Measurements from ENCODE around the gene KPTN.

KPTN gene

DNA sequence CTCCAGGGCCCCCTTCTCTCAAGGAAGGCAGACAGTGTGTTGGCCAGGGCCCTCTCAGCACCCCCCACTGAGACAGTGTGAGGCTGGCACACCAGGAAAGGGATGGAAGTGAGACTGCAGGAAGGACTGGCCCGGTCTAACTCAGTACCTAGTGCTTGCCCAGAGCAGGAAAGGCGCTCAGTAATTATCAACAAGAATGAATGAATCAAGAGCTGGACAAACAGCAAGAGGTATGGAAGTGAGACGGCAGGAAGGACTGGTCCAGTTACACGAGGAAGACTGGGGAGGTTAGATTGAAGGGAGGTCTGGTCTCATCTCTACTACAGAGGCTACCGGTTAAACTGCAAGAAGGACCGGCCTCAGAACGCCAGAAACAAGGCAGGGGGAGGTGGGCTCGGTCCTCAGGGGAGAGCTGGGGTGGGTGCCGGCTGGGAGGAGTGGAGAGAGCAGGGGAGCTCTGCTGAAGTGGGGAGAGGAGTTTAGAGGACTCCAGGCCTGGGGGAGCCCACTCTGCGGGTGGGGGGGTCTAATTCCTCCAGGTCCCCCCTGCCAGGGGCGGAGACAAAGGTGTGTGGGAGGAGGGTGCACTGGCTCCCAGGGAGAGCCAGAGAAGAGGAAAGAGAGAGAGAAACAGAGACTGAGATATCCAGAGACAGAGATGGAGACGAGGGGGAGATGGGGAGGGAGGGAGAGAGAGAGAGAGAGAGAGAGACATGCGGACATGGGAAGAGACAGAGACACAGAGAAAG lies 13.4 kb downstream of the KPTN start:
- in situ Hi-C loops (cut with MboI; ENCODE audit: low sequenced_read_pairs): no loop called here

DNA sequence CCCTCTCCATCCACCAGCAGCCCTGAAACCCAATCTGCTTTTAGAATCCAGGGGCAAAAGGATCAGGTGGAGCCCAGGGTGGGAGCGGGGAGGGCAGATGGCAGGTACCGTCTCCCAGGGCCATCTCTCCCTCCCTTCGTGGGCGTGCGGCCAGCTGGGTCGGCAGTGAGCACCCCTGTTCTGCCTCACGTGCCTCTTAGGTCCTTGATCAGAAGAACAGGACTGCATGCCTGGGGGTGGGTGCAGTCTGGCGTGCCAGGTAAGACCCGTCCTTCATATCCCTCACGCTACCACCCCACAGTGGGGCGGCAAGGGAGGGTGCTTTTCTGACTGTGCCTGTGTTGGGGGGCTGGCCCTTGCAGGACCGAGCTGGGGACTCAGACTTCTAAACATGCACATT lies 14.3 kb downstream of the KPTN start:
- in situ Hi-C loops (cut with MboI; ENCODE audit: low sequenced_read_pairs): no loop called here

DNA sequence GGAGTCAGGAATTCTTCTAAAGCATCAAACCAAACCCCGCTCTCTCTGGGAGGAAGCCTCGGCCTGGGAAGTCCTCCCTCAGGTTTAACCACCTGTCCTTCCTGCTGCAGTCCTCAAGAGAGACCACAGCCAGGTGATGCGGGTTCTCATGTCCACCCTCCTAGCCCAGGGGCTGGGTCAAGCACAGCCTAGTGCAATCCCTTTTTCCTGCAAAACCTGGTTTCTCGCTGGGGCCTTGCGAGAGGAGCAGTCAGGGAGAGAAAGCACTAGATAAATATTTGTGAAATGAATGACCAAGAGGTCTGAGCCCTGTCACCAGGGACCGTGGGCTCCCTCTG lies 14.7 kb downstream of the KPTN start:
- in situ Hi-C loops (cut with MboI; ENCODE audit: low sequenced_read_pairs): no loop called here

DNA sequence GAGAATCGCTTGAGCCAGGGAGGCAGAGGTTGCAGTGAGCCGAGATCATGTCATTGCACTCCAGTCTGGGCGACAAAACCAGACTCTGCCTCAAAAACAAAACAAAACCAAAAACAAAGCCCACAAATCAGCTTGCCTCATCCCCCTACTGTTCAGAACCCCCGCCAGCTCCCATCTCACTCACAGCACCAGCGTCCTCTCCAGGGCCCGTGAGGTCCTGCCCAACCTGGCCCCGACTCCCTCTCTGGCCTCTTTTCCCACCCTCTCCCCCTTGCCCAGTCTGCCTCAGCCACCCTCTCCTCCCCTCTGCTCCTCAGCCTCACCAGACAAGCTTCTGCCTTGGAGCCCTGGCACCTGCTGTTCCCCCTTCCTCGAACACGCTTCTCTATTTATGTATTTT lies 16.1 kb downstream of the KPTN start:
- in situ Hi-C loops (cut with MboI; ENCODE audit: low sequenced_read_pairs): no loop called here

DNA sequence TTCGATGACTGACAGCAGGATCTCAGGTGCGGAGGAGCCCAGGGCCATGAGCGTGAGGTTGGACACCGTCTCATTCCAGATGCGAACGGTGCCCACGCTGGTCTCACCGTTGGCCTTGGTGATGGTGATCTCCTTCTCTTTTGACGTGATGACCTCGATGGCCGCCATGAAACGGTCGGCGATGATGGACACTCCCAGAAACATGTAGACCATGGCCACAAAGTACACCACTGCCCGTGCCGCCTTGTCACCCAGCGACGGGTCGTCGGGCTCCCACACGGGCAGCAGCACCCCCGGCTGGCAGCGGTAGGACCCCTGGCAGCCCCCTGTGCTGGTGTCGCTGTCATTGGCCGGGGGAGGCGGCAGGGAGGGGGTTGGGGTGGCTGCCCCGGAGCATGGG lies 18.1 kb downstream of the KPTN start:
- in situ Hi-C loops (cut with MboI; ENCODE audit: low sequenced_read_pairs): no loop called here

DNA sequence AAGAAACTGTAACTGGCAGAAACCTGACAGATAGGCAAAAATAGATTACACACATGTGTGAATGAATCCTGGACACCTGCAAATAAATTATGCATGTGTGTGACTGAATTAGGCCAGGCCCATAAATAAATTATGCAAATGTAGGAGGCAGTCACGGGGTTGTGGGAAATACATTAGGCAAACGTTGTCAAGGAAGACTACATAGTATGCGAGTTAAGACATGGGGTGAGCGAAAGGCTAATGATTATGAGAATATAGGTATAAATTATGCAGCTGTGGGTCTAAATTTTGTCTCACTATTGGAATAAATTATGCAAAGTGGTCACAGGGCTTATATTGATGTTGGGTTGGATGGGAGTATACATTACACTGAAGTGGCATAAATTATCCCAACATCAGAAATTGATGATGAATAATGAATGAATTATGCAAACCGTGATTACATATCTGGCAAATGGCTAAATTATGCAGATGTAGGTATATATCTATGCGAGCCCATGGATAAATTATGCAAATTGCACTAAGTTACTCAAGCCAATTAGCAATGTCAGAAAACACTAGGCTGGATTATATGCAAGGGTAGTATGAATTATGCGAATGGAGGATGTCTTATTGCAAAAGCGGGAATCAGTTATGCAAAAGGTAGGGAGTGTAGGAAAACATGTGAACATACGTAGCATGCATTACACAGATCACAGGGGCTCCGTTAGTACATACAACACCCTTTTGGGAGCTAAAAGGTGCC lies 19.2 kb downstream of the KPTN start:
- in situ Hi-C loops (cut with MboI; ENCODE audit: low sequenced_read_pairs): no loop called here

DNA sequence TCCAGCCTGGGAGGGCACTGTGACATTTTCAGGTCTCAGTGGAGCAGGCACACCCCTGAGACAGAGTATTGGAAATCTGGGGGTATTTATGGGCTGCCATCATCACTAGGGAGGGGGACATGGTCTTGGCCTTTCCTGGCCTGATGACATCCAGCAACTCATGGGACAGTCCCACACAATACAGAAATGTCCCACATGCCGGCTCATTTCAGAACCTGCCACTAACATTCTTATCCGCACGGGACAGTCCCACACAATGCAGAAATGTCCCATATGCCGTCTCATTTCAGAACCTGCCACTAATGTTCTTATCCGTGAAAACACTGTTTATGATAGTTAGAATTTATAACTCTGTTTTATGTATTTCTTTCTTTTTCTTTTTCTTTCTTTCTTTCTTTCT lies 22.1 kb downstream of the KPTN start:
- in situ Hi-C loops (cut with MboI; ENCODE audit: low sequenced_read_pairs): no loop called here

DNA sequence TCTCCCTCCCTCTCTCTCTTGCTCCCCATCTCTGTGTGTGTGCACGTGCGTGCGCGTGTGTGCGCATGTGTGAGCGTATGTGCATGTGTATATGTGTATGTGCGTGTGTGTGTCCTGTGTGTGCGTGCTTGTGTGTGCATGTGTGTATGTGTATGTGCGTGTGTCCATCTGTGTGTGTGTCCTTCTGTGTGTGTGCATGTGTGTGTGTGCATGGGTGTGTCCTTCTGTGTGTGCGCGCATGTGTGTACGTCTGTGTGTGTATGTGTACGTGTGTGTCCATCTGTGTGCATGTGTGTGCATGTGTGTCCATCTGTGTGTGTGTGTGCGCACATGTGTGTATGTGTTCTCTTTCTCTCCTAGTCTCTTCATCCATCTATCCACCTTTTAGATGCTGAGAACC lies 24.5 kb downstream of the KPTN start:
- in situ Hi-C loops (cut with MboI; ENCODE audit: low sequenced_read_pairs): no loop called here

DNA sequence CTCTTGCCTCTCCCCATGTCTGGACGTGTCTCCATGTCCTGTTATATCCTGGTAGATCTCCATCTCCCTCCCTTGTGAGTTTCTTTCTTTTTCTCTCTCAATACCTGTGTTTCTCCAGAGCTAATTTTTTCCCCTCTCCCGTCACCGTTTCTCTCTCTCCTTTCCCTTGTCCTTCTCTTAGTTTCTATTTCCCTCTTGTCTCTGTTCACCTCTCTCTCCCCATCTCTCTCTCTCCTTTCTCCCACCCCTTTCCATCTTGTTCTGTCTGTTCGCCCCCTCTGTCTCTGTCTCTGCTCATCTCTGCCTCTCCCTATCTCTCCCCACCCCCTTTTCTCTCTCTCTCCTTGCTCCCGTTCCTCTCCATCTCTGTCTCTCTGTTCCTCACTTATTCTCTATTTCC lies 25.3 kb downstream of the KPTN start:
- in situ Hi-C loops (cut with MboI; ENCODE audit: low sequenced_read_pairs): no loop called here

DNA sequence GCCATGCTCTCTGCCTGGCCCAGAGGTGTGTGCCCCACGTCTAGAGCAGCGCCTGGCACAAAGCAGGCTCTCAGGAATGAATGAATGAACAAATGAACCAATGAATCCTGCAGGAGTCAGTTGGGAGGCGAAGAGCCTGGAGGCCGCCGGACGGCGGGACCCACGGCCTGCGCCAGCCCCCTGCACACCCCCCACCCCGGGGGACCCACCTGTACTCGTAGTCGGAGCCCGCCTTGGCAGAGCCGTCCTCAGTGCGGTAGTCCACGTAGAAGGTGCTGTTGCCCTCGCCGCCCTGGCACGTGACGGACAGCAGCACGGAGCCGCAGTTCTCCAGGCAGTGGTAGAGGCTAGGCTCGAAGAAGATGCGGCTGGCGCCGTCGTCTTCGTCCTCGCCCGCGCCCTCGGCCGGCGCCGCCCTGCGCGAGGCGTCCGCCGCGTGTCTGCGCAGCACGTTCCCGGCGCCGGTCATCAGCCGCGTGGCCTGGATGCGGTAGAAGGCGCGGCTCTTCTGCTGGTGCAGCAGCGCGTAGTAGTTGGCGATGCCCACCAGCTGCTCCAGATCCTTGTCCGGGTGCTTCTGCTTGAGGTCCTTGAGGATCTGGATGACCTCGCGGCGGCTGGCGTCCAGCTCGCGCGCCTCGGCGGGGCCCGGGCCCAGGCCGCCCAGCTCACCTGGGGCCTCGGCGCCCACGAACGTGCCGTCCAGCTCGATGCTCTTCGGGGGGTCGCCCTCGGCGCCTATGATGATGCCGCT lies 27.1 kb downstream of the KPTN start:
- in situ Hi-C loops (cut with MboI; ENCODE audit: low sequenced_read_pairs): no loop called here

DNA sequence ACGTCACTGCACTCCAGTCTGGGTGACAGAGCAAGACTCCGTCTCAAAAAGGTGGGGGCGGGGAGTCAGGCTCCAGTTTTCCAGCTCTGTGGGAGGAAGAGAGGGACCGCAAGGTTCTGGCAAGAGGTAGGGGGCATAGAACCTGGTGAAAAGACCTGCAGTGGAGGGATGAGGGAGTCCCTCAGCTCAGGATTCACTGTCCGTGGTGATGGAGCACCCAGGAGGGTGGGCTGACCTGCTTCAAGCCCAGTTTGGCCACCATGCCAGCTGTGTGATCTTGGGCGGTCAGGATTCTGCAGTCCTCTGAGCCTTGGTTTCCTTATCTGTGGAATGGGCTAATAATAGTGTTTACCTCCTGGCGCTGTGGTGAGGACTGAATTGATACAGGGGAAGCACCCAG lies 33.5 kb downstream of the KPTN start:
- in situ Hi-C loops (cut with MboI; ENCODE audit: low sequenced_read_pairs): no loop called here

DNA sequence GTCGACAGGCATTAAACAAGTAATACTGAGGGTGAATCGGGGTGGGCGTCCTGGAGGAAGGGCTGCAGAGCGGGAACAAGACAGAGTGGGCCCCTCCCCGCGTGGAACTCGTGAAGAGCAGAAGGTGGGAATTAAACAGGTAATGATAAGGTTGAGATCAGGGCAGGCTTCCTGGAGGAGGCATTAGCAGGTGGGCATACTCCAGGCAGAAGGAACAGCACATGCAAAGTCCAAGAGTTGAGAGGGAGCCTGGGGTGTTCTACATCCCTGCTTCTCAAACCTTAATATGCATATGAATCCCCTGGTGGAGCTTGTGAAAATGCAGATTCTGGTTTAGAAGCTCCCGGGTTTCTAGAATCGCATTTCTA lies 35.7 kb downstream of the KPTN start:
- in situ Hi-C loops (cut with MboI; ENCODE audit: low sequenced_read_pairs): no loop called here

DNA sequence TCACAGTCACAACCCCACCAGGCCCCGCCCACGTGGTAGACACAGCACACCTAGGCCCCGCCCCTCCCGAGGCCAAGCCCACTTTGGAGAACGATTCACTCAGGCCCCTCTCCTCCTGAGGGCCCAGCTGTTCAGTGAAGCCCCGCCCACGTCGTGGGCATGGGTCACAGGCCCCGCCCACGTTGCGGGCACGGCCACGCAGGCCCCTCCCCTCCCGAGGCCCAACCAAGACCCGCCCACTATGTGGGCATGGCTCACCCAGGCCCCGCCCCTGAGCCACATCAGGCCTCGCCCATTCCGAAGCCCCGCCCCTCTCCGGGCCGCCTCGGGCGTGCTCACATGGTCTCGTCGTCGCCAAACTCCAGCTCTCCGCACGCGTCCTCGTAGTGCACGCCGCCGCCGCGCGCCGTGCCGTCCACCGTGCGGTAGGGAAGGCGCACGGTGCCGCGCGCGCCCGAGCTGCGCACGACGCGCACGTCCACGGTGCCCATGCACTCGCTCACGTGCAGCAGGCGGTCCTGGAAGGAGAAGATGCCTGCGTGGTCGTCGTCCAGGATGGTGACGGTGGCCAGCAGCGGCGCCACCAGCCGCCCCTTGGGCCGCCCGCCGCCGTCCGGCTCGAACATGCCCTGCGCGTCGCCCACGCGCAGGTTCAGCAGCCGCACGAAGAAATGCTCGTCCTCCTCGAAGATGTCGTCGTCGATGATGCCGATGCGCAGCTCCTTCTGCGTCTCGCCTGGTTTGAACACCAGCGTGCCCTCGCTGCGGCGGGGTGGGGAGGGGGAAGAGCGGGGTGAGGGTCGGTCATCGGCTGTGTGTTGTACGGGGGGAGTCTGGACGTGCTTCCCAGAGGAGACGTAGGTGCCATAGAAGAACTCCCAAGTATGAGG lies 36.3 kb downstream of the KPTN start:
- in situ Hi-C loops (cut with MboI; ENCODE audit: low sequenced_read_pairs): no loop called here

DNA sequence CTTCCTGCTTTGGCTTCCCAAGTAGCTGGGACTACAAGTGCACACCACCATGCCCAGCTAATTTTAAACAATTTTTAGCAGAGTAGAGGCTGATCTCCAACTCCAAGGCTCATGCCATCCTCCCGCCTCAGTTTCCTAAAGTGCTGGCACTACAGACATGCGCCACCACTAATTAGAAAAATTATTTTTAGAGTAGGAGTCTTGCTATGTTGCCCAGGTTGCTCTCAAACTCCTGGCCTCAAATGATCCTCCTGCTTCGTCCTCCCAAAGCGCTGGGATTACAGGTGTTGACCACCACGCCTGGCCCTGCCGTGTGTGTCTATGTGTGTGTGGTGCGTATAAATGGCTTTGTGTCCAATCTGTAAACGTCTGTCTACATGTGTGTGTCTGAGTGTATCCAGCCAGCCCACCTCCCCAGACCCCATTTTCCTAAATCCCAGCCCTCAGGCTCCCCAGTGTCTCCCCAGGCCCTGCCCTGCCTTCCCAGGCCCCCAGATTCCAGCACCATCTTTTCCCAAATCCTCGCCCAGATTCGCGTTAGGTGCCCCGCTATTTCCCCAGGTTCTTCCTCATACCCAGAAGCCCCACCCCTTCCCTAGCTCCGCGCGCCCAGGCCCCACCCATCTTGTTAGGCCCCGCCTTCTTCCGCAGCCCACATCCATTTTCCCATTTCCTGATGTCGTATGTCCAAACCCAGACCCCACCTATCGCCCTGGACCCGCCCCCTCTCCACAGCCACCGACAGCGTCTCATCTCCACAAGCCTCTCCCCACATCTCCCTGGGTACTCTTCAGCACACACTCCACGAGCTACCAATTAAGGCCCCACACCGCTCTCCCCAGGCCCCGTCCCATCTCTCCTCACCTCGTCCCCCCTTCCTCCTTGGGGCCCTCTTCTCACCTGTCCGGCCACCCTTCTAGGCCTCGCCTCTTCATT lies 37.2 kb downstream of the KPTN start:
- in situ Hi-C loops (cut with MboI; ENCODE audit: low sequenced_read_pairs): no loop called here

DNA sequence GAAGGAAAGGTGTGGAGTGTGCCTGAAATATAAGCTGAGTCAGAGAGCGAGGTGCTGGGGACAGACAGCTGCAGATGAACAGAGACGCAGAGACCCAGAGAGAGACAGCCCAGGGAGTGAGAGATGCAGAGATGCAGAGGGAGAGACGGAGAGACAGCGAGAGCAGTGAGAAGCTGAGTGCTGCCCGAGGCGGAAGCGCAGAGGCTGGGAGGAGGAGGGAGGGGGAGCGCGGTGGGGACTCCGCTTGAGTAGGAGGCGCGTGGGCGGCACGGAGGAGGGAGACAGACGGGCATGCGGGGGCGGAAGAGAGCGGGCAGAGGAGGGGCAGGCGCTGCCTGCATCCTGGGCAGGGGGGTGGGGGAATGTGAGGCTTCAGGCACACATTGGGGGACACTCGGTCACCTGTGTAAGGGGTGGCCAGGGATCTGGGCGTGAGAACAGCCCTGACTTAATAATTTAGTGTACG lies 38.0 kb downstream of the KPTN start:
- in situ Hi-C loops (cut with MboI; ENCODE audit: low sequenced_read_pairs): no loop called here

DNA sequence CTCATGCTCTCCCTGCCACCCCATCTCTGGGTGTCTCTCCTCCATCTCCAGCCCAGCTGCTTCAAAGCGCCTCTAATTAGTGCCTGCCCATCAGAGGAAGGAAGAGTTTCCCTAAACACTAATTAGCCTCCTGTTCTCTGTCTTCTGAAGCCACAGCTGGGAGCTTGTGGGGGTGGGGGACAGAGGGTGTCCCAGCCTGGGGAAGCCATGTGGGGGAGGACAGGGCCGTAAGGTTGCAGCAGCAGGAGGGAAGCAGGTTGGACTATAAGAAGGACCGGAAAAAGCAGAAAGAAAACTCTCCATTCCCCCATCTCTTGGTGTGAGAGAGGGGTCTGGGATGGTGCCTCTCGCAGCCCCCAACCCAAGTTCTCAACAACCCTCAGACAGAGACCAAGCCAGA lies 38.5 kb downstream of the KPTN start:
- in situ Hi-C loops (cut with MboI; ENCODE audit: low sequenced_read_pairs): no loop called here

DNA sequence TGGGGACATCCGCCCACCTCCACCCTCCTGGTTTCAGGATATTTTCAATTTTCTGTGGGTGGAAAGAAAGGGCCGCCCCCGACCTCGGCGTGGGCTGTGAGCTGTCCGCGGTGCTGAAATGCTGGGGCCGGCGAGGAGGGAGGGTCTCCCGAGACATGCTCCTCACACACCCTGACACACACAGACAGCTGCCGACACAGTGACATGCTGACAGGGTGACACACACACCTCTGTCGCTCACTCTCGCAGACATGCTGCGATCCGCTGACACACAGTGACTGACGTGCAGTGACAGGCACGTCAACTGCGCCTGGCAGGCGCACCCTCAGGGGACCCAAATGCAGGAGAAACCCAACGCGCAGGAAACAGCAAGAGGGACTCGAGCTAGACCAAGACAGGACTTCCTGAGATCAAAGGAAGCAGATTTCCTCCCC lies 39.6 kb downstream of the KPTN start:
- in situ Hi-C loops (cut with MboI; ENCODE audit: low sequenced_read_pairs): no loop called here

DNA sequence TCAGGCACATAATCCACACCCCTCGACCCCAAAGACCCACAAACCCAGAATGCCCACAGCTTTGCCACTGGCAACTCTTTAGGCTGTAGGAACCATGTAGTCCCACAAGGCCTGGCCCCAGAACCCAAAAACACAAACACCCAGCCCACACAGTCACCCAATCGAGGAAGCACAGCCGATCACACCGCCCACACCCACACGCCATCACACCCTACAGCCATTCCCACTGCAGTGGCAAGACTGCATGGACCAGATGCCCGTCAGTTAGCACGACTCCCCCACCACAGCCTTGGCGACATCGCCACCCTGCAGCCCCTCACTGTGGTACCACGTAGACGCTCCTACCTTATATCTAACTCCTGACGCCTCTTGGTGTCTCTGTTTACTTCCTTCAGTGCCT lies 40.7 kb downstream of the KPTN start:
- in situ Hi-C loops (cut with MboI; ENCODE audit: low sequenced_read_pairs): no loop called here

DNA sequence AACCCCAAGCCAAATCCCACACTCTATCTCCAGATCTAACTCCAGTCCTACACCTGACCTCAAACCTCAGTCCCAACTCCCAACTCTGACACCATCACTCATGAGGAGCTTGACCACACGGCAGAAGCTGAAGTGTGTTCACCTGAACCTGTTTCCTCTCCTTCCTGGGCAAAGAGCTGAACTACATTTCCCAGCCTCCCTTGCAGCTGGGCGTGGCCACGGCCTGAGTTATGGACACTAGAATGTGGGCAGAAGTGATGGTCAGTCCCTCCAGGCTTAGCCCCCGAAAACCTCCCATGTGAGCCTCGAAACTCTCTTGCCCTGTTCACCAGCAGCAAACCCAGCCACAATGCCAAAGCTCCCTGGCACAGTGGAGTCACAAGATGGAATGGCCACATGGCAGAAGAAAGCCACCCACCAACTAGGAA lies 45.2 kb downstream of the KPTN start:
- in situ Hi-C loops (cut with MboI; ENCODE audit: low sequenced_read_pairs): loop anchor here (10.0 kb wide), 1 partner anchor 266 kb away; no protein-coding TSS in a partner anchor

DNA sequence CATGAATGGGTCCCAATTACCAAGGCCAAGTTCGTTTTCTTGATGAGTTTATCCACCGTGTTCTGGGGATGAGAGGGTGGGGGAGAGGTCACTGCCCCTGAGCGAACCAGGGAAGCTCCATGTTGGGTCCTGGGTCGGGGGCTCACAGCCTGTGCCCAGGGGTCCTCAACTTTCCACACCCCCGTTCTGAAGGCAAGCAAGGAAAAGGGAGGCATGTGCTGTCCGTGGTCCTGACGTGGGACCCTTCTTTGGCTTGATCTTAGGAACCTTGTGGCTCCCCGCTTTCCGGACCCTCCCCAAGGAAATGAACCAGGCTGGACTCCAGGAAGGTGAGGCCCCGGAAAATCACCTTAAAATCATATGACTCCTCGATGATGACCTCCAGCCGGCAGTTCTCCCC lies 46.5 kb downstream of the KPTN start:
- in situ Hi-C loops (cut with MboI; ENCODE audit: low sequenced_read_pairs): loop anchor here (10.0 kb wide), 1 partner anchor 267 kb away; no protein-coding TSS in a partner anchor
